Measurements from ENCODE around the gene PCGF1. TPM values are rescaled to one million over a fixed set of nuclear protein-coding genes. Genes with fewer than 3 reads are reported as not detected.

The PCGF1 gene
- total RNA-seq, result 8.7 TPM

DNA sequence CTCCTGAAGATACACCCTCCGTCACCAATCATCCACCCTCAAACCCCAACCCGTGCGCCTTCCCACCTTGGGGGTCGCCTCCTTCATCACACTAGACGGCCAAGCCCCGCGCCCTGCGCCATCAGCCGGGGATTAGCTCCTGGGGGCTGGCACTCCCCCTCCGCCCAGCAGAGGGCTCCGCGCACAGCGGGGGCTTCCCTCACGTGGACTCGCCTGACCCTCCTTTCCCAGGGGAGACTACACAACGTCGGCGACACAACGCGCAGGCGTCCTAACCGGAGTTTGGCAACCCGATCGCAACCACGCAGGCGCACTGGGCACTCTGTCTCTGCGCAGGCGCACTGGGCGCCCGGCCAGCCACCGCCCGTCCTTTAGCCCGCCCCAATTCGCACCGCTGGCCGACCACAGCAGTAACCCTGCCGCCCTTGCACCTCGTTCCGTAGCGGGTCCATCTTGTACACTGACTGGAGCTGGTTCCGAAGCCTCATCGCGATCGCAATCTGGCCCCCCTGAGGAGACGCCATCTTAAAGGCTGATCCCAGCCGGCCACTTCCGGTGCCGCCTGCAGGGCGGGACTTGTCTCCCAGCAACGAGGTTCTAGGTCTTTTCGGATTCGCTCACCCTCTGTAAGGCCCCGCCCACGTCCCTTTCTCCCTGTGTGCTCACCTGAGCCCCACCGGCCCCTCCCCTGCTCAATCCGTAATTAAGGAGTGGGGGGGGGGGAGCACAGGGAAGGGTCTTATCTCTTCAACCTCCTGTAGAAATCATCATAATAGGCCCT lies at the start of gene PCGF1:
TSS of gene PCGF1 (minus strand) at position 551 of the 781 bp plus-strand sequence. CDS start at position 524, 27 bp downstream.
- DNase-seq, result peak; percentile 99

DNA sequence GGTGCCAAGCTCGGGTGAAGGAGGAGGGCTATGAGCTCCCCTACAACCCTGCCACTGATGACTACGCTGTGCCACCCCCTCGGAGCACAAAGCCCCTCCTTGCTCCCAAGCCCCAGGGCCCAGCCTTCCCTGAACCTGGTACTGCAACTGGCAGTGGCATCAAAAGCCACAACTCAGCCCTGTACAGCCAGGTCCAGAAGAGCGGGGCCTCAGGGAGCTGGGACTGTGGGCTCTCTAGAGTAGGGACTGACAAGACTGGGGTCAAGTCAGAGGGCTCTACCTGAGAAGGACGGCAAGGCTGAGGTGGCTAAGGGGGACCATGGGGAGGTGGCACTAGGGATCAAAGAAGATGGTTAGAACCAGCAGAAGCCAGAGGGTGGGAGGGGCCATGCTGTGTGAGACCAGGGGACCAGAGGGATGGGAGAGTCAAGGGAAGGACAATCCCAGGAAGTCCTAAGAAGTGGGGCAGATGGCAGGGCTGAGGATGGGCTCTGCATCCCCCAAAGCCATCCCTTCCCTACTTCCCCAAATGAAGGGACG lies 49.4 kb upstream of the PCGF1 start:
- DNase-seq, result no peak

DNA sequence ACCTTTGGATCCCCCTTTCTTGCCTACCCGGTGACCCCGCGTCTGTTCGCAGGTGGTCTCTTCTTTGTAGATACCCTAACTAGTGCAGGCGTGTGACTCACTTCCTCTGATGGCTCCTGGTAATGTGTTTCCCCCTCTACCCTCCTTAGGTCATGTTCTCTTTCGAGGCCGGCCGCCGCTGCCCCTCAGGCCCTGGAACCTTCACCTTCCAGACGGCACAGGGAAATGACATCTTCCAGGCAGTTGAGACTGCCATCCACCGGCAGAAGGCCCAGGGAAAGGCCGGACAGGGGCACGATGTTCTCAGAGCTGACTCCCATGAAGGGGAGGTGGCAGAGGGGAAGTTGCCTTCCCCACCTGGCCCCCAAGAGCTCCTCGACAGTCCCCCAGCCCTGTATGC lies 48.7 kb upstream of the PCGF1 start:
- DNase-seq, result no peak

DNA sequence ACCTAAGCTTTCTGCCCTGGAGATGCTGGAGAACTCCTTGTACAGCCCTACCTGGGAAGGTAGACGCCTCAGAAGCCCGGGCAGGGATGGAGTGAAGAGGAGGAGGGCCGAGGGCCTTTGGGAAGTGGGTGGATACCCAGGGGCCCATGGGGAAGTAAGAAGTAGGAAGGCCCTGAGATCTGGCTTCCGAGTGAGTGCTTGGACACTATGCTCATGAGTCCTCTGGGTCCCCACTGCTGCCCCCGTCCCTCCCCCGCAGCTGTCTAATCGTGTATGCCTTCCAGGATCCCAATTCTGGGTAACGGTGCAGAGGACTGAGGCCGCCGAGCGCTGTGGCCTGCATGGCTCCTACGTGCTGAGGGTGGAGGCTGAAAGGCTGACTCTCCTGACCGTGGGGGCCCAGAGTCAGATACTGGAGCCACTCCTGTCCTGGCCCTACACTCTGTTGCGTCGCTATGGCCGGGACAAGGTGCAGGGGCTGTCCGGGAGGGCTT lies 48.2 kb upstream of the PCGF1 start:
- no peak for DNase-seq

DNA sequence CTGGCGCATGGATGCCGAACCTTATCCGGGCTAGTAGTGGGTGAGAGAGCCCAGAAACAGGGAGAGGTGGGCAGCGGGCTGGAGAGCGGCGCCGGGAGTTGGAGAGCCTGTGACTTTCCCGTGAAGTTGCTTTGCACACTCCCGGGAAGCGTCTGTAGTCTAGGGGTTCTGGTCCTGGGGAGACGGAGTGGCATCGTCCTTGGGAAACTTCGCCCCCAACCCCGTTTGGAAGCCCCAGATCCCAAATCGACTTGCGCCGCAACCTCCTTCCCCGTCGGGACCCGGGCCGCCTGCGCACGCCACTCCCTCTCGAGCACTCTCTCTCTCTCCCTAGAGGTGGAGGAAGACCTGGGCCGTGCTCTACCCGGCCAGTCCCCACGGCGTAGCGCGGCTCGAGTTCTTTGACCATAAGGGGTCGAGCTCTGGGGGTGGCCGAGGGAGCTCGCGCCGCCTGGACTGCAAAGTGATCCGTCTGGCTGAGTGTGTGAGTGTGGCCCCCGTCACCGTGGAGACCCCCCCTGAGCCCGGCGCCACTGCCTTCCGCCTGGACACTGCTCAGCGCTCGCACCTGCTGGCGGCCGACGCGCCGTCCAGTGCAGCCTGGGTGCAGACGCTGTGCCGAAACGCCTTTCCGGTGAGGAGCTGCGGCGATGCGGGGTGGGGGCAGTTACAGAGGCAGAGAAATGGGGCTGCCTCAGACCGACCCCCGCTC lies 47.5 kb upstream of the PCGF1 start:
- no peak for DNase-seq

DNA sequence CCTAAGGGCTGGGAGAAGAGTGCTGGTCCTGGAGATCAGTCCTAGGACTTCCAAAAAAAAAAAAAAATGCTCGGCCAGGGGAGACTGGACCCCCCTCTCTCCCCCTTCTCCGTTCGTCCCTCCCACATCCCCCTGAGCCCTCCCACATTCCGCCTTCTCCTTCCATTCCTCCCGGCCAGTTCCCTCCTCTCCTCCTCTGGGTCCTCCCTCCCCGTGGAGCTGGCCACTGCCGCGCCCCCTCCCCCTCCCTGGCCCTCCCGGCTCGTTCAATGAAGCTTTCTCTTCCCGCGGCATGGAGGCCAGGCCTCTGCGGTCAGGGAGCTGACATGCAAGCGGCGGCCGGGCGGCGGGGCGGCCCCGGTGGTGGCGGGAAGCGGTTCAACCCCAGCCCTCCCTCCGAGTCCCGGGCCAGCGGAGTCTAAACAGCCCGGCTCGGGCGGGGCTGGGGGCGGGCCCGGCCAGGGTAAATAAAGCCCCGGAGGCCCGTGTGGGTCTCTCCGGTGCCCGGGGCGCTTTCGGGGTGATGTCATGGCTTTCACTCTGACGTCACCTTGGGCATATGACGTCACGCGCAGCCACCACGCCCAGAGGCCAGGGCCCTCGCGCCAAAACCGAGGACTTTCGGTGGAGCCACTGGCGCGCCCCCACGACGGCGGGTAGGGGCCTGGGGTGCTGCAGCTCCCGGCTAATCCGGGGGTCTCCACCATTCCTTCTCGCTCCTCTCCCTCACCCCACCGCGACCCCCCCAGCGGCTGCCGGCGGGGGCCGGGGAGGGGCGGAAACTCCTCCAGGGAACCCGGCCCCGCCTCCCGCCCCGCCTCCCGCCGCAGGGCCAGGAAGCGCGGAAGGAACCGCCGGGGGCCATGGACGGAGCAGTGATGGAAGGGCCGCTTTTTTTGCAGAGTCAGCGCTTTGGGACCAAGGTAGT lies 46.7 kb upstream of the PCGF1 start, which contains the start of the genes DOK1 and LOXL3:
TSS of gene DOK1 (plus strand) at position 829 of the 928 bp plus-strand sequence. CDS start at position 864, 35 bp downstream.
TSS of gene LOXL3 (minus strand) at position 51 of the 928 bp plus-strand sequence. CDS start 1,308 bp downstream, outside the sequence.
- peak; percentile 92 for DNase-seq

DNA sequence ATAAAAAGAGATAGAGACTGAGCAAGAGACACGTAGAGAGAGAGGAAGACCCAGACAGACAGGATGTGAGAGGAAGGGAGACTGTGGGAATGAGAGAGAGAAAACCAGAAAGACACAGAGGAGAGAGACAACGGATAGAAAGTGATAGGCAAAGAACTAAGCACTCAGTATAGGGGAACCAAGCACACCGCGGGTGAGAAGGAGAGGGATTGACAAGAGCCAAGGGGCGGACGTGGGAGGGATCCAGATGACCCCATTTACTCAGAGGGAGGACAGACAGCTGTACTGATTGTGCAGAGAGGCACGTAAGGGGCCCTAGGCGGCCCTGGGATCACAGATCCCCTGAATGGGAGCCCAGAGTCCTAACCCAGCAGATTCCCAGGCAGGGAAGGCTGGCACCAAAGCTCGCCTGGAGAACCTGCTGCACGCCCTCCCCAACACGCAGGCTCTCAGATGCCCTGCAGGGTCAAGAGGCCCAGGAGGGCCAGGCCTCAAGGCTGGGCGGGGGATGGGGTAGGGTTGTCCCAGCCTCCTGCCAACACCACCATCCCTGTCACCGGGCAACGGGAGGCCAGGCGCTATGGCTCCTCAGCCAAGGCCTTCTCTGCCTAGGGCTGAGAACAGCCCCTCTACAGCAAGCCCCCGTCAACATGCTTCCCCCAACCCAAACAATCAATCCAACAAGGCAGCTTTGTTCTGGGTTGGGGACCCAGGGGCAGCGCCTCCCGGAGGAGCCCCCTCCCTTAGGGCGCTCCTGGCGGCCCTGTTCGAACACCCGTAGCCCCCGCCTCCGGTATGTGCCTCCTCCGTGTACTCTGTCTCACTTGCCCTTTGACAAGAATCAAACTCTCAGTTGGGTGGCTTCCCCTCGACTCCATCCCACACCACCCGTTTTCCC lies 45.7 kb upstream of the PCGF1 start:
- no peak for DNase-seq

DNA sequence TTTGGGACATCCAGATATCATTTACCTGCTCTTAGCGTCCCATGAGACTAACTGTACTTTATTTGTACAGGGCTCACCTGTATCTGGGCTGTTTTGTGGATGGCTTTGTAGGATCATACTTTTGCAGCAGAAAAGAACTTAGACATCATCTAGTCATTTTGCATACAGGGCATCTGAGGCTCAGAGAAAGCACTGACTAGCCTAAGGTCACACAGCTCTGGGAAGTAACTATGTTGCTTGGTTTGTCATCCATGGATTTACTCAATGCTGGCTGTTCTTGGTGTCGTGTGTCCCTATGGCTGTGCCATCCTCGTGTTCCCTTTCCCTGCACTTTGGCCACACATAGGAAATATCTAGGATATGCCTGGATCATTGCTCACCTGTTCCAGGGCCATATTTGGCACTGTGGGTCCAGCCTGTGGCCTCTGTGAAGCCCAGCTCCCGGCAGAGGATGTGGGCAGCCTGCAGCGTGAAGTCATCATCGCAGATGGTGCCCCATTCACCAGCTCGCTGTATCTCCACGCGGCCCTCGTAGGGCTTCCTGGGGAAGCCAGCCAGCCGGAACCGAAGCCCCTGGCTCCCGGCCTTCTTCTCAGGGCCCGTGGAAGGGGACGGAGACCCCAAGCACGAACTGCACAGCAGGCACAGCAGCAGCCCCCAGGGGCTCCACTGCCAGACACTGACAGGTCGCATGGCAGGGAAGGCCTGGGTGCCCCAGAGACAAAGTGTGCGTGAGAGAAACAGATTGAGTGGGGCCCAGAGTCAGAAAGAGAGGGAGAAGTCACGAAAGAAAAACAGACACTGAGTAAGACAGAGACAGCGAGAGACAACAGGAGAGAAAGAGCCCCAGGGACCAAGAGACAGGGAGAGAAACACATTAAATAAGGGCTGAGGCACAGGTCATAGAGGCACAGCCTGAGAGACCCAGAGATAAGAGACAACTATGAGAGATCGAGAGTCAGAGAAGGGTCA lies 44.7 kb upstream of the PCGF1 start:
- no peak for DNase-seq

DNA sequence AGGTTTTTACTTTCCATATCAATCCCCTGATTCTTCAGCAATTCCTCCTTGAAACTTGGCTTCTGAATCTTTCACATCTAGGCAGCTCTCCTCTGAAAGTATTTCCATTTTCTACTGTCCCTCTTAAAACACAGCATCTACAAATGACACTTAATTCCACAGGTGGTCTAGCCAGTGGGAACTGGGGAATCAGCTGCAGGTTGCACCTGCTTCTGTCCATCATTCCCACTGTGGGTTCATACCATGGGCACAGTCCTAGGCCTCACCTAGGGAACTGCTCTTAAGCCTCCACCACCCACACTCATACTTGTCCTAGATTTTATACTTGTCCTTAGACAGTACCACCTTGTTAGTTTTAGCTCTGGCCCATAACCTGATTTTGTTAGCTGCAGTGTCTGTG lies 44.0 kb upstream of the PCGF1 start:
- DNase-seq, result no peak

DNA sequence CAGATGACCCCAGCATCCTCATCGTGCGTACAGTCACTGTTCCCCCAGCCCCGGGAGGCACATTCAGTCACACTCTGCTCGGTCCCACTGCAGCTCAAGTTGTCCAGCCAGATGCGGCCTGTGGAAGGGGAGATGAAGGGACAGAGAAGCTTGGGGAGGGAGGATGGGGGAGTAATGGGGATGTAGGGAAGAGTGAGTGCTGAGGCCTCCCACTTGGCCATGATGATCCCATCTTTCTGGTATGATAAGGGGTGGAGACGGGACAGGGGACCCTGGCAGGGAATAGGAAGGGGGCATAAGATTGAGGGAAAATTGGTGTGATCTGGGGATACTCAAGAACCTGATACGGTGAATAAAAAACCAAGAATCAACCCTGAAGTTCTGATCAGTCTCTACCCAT lies 42.7 kb upstream of the PCGF1 start:
- no peak for DNase-seq

DNA sequence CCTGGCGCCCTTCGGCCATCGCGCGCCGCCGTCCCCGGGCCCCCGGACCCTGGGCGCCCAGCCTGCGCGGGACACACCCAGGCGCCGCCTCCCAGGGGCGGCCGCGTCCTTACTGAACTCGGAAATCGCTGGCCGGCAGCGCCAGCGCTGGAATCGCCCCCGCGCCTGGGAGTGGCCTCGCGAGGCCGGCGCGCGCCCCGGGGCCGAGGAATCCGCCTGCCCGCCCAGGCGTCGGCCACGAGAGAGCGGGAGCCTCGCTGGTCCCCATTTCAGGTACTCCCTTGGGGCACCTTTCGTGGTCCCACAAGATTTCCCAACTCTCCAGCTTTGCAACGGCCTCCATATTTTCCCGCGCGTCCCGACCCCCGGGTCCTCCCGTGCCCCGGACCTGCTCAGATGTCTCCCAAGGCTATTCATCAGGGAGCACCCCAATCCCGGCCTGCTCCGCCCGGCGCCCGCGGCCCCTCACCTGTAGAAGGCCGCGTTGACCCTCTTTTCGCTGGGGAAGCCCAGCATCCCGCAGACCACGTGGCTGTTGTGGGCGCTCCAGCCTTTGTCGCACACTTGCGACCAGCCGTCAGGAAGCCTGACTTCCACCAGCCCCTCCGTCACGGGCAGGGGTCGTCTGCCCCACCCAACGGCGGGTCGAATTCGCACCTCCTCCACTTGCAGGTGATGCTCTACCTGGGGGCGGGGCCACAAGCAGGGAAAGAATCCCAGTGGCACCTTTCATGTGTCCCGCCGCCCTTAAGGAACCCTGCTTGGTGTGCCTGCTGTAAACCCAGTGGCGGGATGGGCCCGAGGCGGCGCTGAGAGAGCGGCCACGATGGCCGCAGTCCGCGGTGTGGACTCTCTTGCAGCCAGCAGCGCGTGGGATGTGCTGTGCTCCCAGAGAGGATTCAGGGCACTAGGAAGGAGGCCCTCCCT lies 41.7 kb upstream of the PCGF1 start:
- DNase-seq, result peak; percentile 71

DNA sequence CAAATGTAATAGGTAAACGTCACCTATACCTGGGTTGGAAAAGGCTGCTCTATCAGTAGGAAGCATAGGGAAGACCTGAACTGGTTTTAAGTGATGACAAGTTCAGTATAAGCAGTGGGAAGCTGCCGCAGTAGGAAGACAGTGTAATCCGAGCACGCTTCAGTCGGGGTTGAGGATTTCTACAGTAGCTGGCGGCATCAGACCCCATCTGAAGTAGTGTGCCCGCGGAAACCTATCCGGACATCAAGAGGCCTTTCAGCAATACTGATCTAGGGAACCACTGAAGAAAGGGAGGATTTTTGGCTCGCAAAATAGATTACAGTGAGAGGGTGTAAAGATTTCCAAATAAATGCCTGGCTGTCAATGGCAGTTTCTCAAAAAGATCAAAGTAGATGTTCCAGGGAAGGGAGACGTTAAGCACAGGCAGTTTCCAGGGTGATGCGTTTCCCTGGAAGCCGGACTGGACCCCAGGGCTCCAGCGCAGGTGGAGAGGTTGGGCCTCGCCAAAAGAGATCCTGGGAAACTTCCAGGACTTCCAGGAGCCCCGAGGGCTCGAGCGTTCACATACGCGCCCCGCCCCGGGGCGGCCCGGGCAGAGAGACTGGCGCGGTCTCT lies 40.9 kb upstream of the PCGF1 start:
- DNase-seq, result no peak

DNA sequence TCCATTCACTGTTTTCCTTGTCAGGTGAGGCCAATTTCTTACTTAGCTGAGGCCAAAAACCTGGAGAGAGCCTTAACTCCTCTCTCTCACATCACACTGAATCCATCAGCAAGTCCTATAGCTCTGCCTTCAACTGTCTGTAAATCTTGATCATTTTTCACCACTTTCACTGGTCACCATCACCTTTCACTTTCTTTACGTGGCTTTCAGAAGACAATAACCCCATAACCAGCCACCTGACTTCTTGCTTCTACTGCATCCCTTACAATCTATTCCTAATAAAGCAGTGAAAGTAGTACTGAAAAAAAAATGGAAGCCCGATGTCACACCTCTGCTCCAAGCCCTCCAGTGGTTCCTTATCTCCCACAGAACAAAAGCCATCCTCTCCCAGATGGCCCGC lies 38.5 kb upstream of the PCGF1 start:
- no peak for DNase-seq

DNA sequence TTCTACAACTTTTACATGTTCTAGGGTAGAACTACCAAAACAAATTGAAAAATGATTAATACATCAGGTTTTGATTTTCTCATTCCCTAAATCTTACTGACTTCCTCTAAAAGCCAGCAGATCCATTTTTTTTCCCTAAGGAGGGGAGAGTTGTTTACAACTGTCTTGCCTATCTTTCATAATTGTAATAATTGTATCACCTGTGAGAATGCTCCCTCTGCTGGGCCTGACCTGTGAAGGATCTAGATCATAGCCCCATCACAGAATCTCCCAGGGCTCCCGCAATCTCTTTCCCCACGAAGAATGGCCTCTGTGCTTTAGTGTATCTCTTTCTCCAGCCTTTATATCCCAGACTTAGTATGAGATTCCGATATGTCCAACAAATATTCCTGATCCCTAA lies 37.1 kb upstream of the PCGF1 start:
- DNase-seq, result no peak

DNA sequence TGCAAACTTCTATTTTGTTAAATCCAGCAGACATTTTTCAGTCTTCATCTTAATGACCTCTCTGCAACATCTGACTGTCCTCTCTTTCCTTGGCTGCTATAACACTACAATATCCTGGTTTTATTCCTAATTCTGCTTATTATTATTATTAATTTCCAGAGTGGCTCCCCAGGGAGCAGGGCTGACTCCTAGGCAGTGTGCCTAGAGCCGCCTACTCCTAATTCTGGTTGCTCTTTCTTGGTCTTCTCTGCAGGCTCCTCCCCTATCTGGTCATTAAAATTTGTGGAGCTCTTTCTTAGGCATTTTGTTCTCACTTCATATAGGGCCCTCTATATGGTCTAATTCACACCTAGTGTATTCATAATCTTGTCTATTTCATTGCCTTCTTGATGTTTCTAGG lies 35.5 kb upstream of the PCGF1 start:
- DNase-seq, result no peak

DNA sequence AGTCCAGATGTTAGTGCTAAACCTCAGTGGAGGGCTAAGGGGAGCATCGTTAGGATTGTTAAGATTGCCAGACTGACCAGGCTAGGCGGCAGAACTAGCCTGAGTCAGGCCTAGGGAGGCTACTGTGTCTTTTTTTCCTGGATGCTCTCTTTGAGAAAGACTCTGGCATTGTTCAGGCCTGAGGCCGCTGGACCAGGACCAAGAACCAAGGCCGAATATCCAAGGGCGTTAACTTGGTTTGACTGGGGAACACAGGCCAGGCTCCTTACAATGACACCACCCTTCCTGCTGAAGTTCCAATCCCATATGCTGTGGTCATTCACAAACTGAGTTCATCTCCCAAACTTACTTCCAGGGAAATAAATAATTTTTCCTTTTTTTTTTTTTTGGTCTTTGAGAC lies 32.8 kb upstream of the PCGF1 start:
- no peak for DNase-seq

DNA sequence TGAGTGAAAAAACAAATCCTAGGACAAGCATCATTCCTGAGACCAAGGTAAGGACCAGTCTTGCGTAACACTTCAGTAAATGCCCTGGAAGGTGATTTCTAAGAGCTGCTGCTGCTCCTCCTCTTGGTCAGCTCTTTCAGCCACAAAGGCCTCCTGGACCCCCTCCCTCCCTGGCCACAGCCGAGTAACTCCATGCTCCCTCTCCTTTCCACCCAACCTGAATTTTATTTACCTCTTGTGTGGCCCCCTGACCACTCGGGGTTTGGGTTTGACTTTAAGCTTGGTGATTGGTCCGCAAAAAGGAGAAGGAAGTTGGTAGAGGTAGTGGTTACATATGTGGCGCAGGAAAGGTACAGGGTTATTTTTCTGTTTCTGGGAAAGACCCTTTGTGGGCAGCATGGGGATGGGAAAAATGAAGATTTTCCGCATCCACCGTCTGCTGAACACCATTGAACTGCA lies 31.4 kb upstream of the PCGF1 start:
- DNase-seq, result no peak

DNA sequence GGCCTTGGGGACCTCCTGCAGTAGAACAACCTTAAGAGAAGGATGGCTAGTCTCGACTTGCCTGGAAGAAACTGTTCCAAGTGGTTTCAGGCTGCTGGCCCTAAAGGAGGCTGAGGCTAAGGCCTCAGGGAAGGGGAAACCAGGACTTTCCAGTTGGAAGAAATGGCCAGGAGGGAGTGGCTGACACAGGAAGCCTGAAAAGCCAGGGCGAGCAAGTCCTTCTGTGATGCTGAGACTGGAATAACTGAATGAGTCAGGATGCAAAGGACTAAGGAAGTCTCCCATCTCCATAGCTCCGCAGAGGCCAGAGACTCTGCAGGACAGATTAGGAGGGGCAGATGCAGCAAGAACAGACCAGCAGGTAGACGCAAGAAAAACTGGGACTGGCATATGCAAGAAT lies 29.6 kb upstream of the PCGF1 start:
- no peak for DNase-seq

All from tongue (tissue), 2 donors.